HCT116 (cell line): ENCODE measurements around the gene MAPK10. TPM values are rescaled to one million over a fixed set of nuclear protein-coding genes. Genes with fewer than 3 reads are reported as not detected.

Experiments used
- ATAC-seq: fragments of 200-7000 bp; cut with Tn5 transposase; 2 replicates; pipeline ENCODE4 v1.9.1; 2020; ENCODE audit warnings: mild to moderate bottlenecking, moderate library complexity
- BruUV-seq: library from RNA; stranded (reverse); fragments of 400-500 nt; replicated peaks from 2 replicates; lab custom pipeline; 2021; lab: Mats Ljungman, UMichigan
- CTCF ChIA-PET: fragments of 300-600 bp; sonication (Branson Sonifier 250); formaldehyde crosslinking; loops from one replicate; lab custom pipeline; 2021; ENCODE audit warnings: antibody characterized with exemption; lab: Charles Lee
- POLR2A ChIA-PET: fragments of 300-600, 350-600 bp; sonication (Branson Sonifier 250); formaldehyde crosslinking; loops from one replicate; lab custom pipeline; 2021; ENCODE audit warnings: antibody characterized with exemption; lab: Charles Lee
- RAD21 ChIA-PET, 2 experiments: fragments of 300-600 bp; sonication (Branson Sonifier 250); formaldehyde crosslinking; loops; one replicate each; lab custom pipeline; 2023; ENCODE audit warnings: low total read pairs in 2 of 2; ENCODE audit not compliant: uncharacterized antibody in 2 of 2, unreplicated experiment in 2 of 2, low non-redundant PET in 1 of 2; lab: Charles Lee
- DNase-seq: peaks from one replicate; pipeline ENCODE4 v3.0.0-alpha.2; 2010; ENCODE audit warnings: low read depth, low spot score
- H2AFZ ChIP-seq: fragments of 200-600 bp; shearing (Covaris generic), sonication (generic); 2 replicates; pipeline ENCODE4 v1.6.1; 2017; ENCODE audit warnings: low read depth, mixed run types, mixed read lengths, antibody characterized with exemption, low read length; ENCODE audit not compliant: poor library complexity, severe bottlenecking
- H3K27ac ChIP-seq: 2 replicates; pipeline ENCODE4 v1.5.1; 2012; ENCODE audit warnings: low read depth, low read length
- H3K27me3 ChIP-seq: fragments of 200-600 bp; sonication (generic); 2 replicates; pipeline ENCODE4 v1.6.1; 2016; ENCODE audit warnings: mixed run types, low read length, mixed read lengths; ENCODE audit not compliant: insufficient read depth
- H3K36me3 ChIP-seq, 2 experiments: fragments of 200-500 bp in 1 of 2; fragments of 200-600 bp in 1 of 2; sonication (Bioruptor generic) in 1 of 2; sonication (generic) in 1 of 2; 2 replicates each; pipeline versions ENCODE4 v1.5.1 to v1.6.1; 2014 to 2016; ENCODE audit warnings: low read length in 2 of 2, inconsistent platforms in 1 of 2, mixed read lengths in 1 of 2, mixed run types in 1 of 2; ENCODE audit not compliant: insufficient read depth in 2 of 2, control insufficient read depth in 1 of 2
- H3K4me1 ChIP-seq, 2 experiments: fragments of 200-600 bp in 1 of 2; sonication (generic) in 1 of 2; 2 replicates each; pipeline versions ENCODE4 v1.5.1 to v1.6.1; 2012 to 2017; ENCODE audit warnings: low read length in 2 of 2, inconsistent platforms in 1 of 2, mild to moderate bottlenecking in 1 of 2, mixed read lengths in 1 of 2, mixed run types in 1 of 2, moderate library complexity in 1 of 2; ENCODE audit not compliant: insufficient read depth in 2 of 2, control insufficient read depth in 1 of 2
- H3K4me2 ChIP-seq: fragments of 200-600 bp; sonication (generic); 2 replicates; pipeline ENCODE4 v1.6.1; 2017; ENCODE audit warnings: mixed run types, low read length, mixed read lengths
- H3K4me3 ChIP-seq, 2 experiments: fragments of 200-600 bp in 1 of 2; sonication (generic) in 1 of 2; replicated peaks in 1 of 2; 2 replicates each; pipeline ENCODE4 v1.5.1; 2011 to 2016; ENCODE audit warnings: low read length in 2 of 2, control low read depth in 1 of 2, low read depth in 1 of 2, mild to moderate bottlenecking in 1 of 2, mixed read lengths in 1 of 2, mixed run types in 1 of 2
- H3K79me2 ChIP-seq: fragments of 200-600 bp; sonication (generic); 2 replicates; pipeline ENCODE4 v1.6.1; 2017; ENCODE audit warnings: mild to moderate bottlenecking, mixed run types, low read length, moderate library complexity, mixed read lengths; ENCODE audit not compliant: insufficient read depth
- H3K9ac ChIP-seq: fragments of 200-600 bp; sonication (generic); 2 replicates; pipeline ENCODE4 v1.6.1; 2016; ENCODE audit warnings: low read length, mixed read lengths
- H3K9me2 ChIP-seq: fragments of 200-600 bp; sonication (generic), shearing (Covaris generic); 2 replicates; pipeline ENCODE4 v1.6.1; 2017; ENCODE audit warnings: mixed run types, mild to moderate bottlenecking, moderate library complexity; ENCODE audit not compliant: insufficient read depth
- H3K9me3 ChIP-seq, 2 experiments: fragments of 200-500 bp in 1 of 2; fragments of 200-600 bp in 1 of 2; sonication (Bioruptor generic) in 1 of 2; sonication (generic) in 1 of 2; 2 replicates each; pipeline ENCODE4 v1.6.1; 2014 to 2017; ENCODE audit warnings: low read length in 2 of 2, mixed read lengths in 2 of 2, inconsistent platforms in 1 of 2, low read depth in 1 of 2, mild to moderate bottlenecking in 1 of 2, mixed run types in 1 of 2, moderate library complexity in 1 of 2; ENCODE audit not compliant: control insufficient read depth in 1 of 2, insufficient read depth in 1 of 2
- H4K20me1 ChIP-seq: fragments of 200-600 bp; sonication (generic), shearing (Covaris generic); 2 replicates; pipeline ENCODE4 v1.6.1; 2017; ENCODE audit warnings: mixed run types, mild to moderate bottlenecking, moderate library complexity; ENCODE audit not compliant: insufficient read depth
- CBX3 ChIP-seq: IDR thresholded peaks from 2 replicates; pipeline ENCODE4 v1.6.1; 2012; ENCODE audit warnings: low read depth
- EGR1 ChIP-seq: IDR thresholded peaks from 2 replicates; pipeline ENCODE4 v1.6.1; 2012; ENCODE audit warnings: low read depth
- ELF1 ChIP-seq: IDR thresholded peaks from 2 replicates; pipeline ENCODE4 v1.6.1; 2012; ENCODE audit warnings: low read depth, borderline replicate concordance
- EZH2 ChIP-seq: fragments of 200-600 bp; sonication (generic); IDR thresholded peaks from 2 replicates; pipeline ENCODE4 v1.6.1; 2017; ENCODE audit warnings: antibody characterized with exemption, mixed run types
- JUND ChIP-seq: IDR thresholded peaks from 2 replicates; pipeline ENCODE4 v1.6.1; 2012
- RAD21 ChIP-seq: IDR thresholded peaks from 2 replicates; pipeline ENCODE4 v1.6.1; 2012; ENCODE audit warnings: low read depth, mild to moderate bottlenecking
- SP1 ChIP-seq: IDR thresholded peaks from 2 replicates; pipeline ENCODE4 v1.6.1; 2012; ENCODE audit warnings: low read depth
- TCF7L2 ChIP-seq: IDR thresholded peaks from 2 replicates; pipeline ENCODE4 v1.7.0; 2011; ENCODE audit warnings: borderline replicate concordance, inconsistent platforms; ENCODE audit not compliant: insufficient read depth, insufficient read length; ENCODE audit errors: extremely low read depth
- YY1 ChIP-seq: IDR thresholded peaks from 2 replicates; pipeline ENCODE4 v1.6.1; 2011; ENCODE audit warnings: low read length, low read depth, moderate library complexity, mild to moderate bottlenecking; ENCODE audit not compliant: insufficient replicate concordance; ENCODE audit errors: extremely low read depth
- ZFX ChIP-seq: fragments of 450-650 bp; IDR thresholded peaks from 2 replicates; pipeline ENCODE4 v1.6.1; 2017
- intact Hi-C: fragments of 100-400 bp; cut with micrococcal nuclease; formaldehyde crosslinking; loops from 2 replicates; pipeline ENCODE4 v1.10.0; 2022
- total RNA-seq: library from RNA; stranded (reverse); gene quantifications from one replicate; pipeline ENCODE4 v1.2.1, GENCODE V29; 2021; ENCODE audit not compliant: unreplicated experiment
- TF ChIP-seq, protein P1 (sequence below): IDR thresholded peaks from 2 replicates; pipeline ENCODE4 v1.6.1; 2012
- TF ChIP-seq, protein P2 (sequence below): IDR thresholded peaks from 2 replicates; pipeline ENCODE4 v1.6.1; 2011; ENCODE audit warnings: mild to moderate bottlenecking, low read length, moderate library complexity; ENCODE audit not compliant: insufficient replicate concordance; ENCODE audit errors: extremely low read depth

The MAPK10 gene
- total RNA-seq, 1 experiment from 2014 or later, result 0.52 TPM

DNA sequence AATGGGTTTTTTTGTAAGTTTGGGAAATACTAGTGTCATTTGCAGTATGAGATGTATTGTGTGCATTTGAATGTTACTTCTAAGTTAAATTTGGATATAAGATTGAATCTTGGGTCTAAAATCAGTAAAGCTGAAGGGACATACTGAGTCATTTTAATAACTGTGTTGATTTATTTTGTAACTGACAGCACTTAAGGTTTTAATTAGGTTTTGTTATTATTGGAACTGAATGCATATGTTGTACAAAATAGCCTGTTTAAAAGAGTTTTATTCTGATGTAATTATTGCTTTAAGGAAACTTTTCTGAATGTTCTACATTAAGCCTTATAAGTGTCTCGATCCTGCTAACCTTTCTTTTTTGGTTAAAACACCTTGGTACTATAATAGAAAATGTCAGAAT is 396.6 kb downstream of the MAPK10 start:
- RAD21 ChIA-PET, result no interaction called here
- TF ChIP-seq CBX3 (no peak), SP1 (no peak), ZFX (no peak), YY1 (no peak), RAD21 (no peak), TCF7L2 (no peak), JUND (no peak), EZH2 (no peak), ELF1 (no peak), EGR1 (no peak)
- TF ChIP-seq, protein P1, sequence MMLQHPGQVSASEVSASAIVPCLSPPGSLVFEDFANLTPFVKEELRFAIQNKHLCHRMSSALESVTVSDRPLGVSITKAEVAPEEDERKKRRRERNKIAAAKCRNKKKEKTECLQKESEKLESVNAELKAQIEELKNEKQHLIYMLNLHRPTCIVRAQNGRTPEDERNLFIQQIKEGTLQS, result no peak
- TF ChIP-seq, protein P2, sequence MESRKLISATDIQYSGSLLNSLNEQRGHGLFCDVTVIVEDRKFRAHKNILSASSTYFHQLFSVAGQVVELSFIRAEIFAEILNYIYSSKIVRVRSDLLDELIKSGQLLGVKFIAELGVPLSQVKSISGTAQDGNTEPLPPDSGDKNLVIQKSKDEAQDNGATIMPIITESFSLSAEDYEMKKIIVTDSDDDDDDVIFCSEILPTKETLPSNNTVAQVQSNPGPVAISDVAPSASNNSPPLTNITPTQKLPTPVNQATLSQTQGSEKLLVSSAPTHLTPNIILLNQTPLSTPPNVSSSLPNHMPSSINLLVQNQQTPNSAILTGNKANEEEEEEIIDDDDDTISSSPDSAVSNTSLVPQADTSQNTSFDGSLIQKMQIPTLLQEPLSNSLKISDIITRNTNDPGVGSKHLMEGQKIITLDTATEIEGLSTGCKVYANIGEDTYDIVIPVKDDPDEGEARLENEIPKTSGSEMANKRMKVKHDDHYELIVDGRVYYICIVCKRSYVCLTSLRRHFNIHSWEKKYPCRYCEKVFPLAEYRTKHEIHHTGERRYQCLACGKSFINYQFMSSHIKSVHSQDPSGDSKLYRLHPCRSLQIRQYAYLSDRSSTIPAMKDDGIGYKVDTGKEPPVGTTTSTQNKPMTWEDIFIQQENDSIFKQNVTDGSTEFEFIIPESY, result no peak
- Histone ChIP-seq H3K4me1 (no peaks in the 10 kb centered on the region), H3K27me3 (no peaks in the 10 kb centered on the region), H3K9ac (no peak overlapping the region), H3K36me3 (no peaks in the 10 kb centered on the region), H4K20me1 (no peaks in the 10 kb centered on the region), H3K4me3 (no peak overlapping the region), H3K9me3 (no peaks in the 10 kb centered on the region), H3K4me2 (no peak overlapping the region), H3K27ac (no peak overlapping the region), H3K9me2 (no peaks in the 10 kb centered on the region), H2AFZ (no peak overlapping the region), H3K79me2 (no peaks in the 10 kb centered on the region)
- intact Hi-C loops, result no loop called here
- DNase-seq (no peak), ATAC-seq (no peak)
- POLR2A ChIA-PET, result no interaction called here
- no TSS peak for BruUV-seq
- CTCF ChIA-PET, result interaction anchor here (1.3 kb wide), 1 partner anchor 167 kb away, joined by 5 read pairs; no protein-coding TSS in a partner anchor
